HG02970 (cell line): ENCODE results near the gene LRCH4.

Experiments used
- ATAC-seq: cut with Tn5 transposase; IDR thresholded peaks from one replicate; pipeline ENCODE4 v1.9.1; 2021; ENCODE audit warnings: mild to moderate bottlenecking, moderate library complexity, moderate number of reproducible peaks; ENCODE audit not compliant: unreplicated experiment, low FRiP score

LRCH4 gene, protein sequence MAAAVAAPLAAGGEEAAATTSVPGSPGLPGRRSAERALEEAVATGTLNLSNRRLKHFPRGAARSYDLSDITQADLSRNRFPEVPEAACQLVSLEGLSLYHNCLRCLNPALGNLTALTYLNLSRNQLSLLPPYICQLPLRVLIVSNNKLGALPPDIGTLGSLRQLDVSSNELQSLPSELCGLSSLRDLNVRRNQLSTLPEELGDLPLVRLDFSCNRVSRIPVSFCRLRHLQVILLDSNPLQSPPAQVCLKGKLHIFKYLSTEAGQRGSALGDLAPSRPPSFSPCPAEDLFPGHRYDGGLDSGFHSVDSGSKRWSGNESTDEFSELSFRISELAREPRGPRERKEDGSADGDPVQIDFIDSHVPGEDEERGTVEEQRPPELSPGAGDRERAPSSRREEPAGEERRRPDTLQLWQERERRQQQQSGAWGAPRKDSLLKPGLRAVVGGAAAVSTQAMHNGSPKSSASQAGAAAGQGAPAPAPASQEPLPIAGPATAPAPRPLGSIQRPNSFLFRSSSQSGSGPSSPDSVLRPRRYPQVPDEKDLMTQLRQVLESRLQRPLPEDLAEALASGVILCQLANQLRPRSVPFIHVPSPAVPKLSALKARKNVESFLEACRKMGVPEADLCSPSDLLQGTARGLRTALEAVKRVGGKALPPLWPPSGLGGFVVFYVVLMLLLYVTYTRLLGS

DNA sequence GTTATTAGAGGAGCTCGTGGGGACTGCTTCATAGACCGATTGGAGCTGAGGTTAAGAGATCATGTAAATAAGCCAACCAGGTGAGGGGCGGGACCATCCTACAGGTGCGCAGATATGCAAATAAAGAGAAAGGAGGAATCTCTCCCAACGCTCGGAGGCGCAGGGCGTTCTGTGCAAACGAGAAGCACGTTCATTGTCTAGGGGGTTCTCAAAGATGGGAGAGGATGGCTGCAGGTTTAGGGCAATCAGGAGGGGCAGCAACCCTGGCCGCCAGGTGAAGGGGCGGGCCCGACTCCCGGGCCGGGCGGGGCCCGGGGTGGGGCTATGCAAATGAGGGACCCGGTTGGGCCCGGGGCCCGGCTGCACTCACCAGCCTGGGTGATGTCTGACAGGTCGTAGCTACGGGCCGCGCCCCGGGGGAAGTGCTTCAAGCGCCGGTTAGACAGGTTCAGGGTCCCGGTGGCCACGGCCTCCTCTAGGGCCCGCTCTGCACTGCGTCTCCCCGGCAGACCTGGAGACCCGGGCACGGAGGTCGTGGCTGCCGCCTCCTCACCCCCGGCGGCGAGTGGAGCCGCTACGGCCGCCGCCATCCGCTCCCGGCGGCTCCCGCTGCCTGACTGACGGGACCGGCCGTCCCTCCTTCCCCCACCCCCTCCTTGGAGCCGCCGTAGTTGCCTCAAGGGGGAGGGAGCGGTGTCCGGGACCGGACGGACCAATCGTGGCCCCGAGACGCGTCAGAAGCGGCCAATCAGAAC lies at the start of gene LRCH4:
Gene LRCH4, minus strand, starts transcription at position 619 of the 755 bp plus-strand sequence. Its CDS starts 29 bp downstream, at position 590.
- ATAC-seq, result peak; percentile 23

DNA sequence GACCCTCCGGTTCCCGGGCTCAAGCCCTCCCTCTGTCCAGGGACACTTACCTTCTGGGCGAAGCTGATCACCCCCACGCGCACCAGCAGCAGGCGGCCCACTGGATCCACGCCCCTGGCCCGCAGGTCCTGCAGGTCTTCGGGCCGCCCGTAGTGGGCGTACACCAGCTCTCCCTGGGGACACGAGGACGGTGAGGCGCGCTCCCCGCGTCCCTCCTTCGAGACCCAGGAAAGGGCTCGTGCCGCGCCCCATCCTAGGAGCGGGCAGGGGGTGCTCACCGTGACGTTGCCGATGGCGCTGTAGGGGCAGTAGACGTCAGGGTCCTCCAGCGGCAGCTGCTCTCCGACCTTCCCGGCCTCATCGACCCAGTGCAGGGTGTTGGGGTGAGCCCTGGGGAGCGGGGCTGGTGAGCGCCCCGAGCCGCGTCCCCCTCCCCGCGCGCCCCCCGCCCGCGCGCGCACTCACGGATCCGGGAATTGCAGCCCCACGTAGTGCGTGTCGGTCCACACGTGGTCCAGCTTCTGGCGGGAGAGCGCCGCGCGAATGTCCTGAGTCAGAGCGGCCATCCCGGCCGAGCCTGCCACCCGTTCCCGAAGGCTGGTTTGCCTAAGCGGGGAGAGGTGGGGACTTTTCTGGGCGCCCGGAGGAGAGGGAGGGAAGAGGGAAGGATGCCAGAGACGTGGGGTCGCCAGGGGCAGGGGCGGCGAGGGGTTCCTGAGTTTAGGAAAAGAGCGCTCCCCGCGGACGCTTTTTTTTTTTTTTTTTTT lies 47.2 kb upstream of the LRCH4 start:
- ATAC-seq, result no peak

DNA sequence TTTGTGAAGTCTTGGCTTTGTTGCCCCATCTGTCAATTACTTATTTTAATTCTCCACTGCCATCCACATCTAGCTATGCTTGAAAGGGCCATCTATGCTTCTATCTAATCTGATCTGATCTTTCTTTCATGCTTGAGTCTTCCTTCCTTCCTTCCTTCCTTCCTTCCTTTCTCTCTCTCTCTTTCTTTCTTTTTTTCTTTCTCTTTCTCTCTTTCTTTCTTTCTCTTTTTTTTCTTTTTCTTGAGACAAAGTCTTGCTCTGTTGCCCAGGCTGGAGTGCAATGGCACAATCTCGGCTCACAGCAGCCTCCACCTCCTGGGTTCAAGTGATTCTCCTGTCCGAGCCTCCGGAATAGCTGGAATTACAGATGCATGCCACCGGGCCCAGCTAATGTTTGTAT lies 44.1 kb upstream of the LRCH4 start:
- ATAC-seq, result no peak

DNA sequence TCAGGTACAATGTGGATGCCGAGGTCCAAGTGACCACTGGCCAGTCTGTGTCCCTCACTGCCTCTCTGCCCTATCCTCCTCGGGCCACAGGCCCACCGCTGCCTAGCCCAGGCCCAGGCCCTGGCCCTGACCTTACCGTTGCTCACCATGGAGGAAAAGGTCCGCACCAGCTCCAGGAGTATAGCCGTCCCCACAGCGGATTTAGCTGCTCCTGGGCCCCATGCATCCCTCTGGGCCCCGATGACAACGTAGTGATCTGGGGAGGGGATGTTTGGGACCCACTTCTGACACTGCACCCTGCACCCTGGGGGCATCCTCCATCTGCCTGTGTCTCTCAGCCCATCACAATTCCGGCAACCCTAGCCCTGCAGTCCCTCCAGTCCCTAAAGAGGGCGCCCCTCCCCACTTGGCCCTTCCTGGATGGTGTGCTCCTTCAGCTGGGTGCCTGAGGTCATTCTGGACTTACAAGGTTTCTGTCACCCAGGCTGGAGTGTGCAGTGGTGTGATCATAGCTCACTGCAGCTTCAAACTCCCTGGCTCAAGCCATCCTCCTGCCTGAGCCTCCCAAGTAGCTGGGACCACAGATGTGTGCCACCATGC lies 43.3 kb upstream of the LRCH4 start:
- ATAC-seq, result no peak

DNA sequence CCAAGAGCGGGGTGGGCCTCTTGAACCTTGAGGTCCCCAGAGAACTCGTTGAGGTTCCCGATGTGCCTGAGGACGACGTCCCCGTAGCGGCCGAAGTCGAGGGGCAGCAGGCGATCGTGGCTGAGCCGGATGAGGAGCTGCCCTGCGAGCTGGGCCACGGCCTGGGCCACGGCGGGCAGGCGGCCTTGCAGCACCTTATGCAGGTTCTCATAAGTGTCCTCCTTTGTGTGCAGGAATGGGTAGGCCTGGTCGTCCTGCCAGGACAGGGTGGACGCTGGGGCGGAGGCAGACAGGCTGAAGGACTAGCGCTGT lies 41.3 kb upstream of the LRCH4 start:
- no peak for ATAC-seq

DNA sequence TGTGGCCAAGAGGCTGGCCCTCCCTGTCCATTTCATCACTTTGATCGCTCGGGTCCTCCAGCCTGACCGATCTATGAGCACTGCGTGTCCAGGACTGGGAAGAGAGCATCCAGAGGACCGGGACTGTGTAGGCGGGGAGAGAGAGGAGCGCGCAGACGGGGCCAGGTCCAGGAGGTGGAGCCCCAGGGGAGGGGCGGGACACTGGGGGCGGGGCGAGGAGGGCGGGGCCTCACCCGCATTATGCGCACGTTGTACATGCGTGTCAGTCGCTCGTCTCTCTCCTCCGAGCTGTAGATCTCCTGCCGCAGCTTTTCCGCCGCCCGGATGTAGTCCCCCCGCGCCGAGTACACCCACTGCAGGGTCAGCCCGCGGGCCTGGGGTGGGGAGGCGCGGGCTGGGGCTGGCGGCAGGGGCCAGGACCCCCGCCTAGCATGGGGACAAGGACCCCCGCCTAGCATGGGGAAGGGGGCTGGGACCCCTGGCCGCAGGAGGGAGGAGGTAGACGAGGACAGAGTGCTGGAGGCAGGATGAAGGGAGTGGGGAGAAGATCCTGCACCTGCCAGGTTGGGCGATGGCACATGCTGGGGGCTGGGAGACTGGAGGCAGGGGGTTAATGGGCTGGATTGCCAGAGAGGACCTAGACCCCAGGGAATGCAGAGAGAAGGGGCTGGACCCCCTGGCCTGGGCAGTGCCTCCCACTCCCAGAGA lies 40.8 kb upstream of the LRCH4 start:
- ATAC-seq, result no peak

DNA sequence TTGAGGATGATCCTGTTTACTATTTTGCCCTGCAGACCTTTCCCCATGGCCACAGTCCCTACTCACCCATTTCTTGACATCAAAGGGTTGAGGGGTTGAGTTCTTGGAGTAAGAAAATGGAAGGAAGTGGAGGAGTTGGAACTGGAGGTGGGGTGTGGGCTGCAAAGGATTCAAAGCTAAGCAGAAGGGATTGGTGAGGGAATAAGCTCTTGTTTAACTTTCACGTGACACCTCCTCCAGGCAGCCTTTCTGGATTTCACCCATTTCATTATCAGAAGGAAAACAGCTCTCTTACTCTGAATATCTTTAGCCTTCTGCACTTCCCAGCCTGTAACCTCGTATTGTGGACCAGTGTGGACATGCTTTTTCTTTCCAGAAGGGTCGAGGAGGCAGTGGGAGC lies 40.1 kb upstream of the LRCH4 start:
- no peak for ATAC-seq

DNA sequence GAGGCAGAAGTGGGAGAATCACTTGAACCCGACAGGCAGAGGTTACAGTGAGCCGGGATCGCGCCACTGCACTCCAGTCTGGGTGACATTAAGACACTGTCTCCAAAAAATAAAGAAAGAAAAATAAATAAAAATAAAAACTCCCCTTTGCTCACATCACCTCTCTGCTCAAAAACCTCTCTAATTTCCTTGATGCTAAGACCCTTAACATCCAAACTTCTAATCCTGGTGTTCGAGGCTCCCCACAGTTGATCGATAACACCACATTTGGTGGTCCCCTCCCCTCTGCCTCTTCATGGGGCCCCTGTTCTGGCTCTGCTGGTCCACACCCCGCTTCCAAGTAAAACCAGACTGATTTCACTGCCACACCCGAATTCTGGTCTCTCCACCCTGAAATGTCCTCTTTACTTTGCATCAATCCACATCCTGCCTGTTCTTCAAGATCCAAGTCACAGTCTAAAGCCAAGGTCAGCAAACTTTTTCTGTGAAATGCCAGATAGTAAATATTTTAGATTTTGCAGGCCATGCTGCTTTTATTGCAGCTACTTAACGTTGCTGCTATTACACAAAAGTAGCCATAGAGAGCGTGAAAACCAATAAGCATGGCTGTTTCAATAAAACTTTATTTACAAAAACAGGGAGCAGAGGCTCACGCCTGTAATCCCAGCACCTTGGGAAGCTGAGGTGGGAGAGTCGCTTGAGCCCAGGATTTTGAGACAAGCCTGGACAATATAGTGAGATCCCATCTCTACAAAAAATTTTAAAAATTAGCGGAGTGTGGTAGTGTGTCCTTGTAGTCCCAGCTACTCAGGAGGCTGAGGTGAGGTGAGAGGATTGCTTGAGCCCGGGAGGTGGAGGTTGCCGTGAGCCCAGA lies 38.3 kb upstream of the LRCH4 start:
- no peak for ATAC-seq

DNA sequence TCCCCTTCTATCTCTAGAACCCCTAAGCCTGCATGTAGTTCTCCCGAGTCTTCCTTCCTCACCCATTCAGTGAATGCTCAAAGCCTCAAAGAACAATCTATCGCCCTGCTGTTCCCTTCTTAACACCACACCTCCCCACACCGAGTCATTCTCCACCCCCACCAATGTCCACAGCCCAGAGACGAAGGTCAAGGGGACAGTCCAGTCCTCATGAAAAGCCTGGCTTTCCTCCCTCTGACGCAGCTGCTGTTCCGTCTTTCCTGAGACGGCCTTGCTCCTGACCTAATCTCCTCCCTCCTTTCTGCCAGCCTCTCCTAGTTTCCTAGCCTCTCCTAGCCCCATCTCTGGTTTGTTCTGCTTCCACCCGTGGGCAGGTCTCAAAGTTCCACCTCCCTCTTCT lies 35.6 kb upstream of the LRCH4 start:
- no peak for ATAC-seq

DNA sequence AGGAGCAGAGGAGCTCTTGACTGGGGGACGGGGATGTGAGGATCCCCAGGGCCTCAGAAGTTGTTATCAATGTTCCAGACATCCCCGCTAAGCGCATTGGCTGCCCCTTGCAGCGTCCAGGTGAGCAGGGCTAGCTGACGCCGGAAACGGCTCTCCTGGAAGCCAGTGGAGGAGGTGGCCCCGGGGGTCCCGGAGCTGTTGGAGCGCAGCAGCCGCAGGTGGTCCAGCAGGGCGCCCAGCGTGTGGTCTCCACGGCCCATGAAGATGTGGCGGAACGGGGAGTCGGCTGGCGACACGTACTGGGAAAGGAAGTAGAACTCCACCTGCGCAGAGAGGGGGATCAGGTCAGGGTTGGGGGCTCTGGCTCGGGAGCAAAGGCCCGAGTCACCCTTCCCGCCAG lies 34.9 kb upstream of the LRCH4 start:
- ATAC-seq, result no peak

DNA sequence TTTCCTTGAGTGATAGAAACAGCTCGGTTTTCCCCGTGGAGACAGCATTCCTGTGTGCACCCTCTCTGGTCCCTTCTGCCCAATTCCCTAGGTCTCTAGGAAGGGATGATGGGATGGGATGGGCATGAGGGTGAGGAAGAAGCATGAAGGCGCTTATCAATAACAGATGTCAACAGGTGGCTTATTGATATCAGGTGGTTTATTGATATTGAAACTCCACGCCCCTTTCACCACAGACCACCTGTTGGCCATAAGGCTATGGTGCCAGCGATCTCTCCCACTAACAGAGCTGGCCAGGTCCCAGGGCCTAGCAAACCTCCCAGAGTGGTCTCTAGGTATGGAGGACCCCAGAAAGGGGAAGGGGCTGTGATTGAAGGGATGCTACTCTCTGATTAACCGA lies 34.3 kb upstream of the LRCH4 start:
- no peak for ATAC-seq

DNA sequence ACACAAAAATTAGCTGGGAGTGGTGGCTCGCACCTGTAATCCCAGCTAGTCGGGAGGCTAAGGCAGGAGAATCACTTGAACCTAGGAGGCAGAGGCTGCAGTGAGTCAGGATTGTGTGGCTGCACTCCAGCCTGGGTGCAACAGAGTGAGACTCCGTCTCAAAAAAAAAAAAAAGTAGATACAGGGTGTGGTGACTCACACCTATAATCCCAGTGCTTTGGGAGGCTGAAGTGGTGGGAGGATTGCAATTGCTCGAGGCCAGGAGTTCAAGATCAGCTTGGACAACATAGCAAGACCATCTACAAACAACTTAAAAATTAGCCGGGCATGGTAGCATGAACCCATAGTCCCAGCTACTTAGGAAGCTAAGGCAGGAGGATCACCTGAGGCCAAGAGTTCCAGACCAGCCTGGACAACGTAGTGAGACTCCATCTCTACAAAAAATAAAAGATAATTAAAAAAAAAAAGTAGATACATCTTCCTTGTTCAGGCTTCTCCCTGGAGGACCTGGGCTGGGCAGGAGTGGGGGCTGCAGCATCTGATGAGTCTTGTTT lies 28.5 kb upstream of the LRCH4 start:
- no peak for ATAC-seq

DNA sequence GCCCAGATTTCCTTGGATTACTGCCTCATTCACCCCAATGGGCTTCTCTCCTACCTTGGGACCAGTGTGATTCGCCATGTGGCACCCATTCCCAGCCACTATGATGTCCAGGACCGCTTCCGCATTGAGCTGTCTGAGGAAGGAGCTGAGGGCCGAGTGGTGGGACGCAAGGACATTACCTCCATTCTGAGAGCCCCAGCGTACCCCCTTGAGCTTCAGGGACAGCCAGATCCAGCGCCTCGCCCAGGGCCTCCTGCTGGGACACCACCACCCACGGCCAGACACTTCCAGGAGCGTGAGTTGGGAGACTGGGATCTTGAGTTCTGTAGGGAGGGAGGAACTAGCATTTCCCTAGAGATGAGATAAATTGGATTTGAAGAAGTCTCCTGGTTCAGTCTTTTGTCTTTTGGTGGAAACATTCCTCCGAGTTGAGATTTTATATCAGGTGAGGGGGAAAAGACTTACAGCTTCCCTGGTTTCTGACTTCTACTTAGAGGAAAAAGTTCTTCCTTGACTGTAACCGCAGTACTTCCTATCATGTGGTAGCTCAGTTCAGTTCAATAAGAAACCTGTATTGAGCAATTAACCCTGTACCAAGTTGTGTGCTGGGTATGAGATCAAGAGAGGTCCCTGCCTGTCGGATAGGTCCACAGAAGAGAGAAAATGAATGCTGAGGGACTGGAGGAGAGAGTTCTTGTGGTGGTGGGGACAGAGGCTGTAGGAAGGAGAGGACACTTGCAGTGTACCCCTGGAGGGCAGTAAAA lies 27.7 kb upstream of the LRCH4 start:
- ATAC-seq, result no peak

DNA sequence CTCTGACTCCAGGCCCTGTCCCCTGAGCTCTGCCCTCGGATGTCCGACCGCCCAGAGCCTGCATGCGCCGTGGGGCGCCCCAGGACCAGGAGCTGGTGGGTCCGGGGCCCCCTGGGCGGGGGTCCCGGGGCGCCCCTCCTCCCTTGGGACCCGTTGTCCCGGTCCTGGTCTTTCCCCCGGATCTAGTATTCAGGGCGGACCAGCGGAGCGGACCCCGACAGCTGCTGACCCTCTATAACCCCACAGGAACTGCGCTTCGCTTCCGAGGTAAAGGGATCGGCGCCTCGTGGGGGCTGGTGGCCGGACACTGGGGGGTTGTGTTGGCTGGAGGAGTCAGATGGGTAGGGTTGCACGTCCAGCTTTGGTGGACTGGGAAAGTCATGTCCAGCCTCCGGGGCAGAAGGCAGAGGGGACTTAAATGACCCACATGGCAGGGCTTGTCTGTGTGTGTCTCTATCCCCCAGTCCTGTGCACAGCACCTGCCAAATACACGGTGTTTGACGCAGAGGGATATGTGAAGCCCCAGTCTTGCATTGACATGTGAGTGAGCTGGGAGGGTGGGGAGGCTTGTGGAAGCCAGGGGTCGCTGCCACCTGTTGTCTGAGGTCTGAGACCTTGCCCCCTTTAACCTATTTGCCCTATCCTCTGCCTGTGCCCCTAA lies 26.9 kb upstream of the LRCH4 start:
- ATAC-seq, result no peak

DNA sequence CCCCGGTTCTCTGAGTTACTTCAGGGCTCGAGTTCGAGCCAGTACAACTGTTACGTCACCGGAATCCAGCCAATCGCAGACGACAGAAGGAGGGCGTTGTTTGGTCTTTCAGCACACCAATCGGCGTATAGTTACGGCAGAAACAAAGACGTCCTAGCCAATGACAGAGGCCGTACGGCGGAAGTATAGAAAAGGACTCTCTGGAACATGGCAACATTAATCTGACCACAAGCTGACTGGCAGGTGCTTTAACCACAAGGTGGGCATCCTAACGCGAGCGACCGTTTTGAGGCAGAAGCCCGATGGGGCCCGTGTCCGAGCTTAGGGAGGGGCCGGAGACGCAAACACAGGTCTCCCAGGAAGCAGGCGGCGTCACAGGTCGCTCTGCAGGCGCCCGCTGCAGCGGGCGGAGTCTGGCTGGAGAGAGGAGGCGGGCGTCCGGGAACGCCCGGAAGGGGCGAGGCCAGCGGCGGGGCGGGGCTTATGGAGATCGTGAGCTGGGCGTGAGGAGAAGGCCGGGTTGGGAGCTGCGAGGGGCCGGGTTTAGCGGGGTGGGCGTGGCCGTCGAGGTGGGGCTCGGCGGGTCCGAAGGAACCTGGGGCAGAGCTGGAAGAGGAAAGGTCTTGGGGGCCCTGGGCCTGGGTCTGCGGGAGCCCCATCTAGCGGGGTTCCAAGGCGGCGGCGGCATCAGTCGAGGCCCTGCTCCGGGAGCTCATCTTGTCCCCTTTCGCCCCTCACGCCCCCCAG lies 26.2 kb upstream of the LRCH4 start, which contains the start of gene MOSPD3:
Gene MOSPD3, plus strand, starts transcription at position 558 of the 747 bp plus-strand sequence. CDS start 252 bp downstream, outside the sequence.
- peak; percentile 91 for ATAC-seq

DNA sequence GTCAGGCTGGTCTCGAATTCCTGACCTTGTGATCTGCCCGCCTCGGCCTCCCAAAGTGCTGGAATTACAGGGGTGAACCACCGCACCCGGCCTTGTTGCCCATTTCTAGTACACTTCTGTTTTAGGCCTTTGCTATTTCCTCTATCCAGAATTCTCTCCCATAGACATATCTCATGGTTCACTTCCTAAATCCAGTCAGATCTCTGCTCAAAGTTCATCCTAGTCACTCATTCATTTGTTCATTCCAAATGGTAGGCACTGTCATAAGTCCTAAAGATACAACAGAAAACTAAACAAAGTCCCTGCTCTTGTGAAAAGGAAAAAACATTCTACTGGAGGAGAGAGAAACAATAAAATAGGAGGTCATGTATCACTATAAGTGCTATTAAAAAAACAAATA lies 24.0 kb upstream of the LRCH4 start:
- ATAC-seq, result no peak
